ENCODE data around the gene FSTL1.
A peak's percentile ranks its signal among the peaks of the same experiment; 100 is the strongest.

The FSTL1 gene

DNA sequence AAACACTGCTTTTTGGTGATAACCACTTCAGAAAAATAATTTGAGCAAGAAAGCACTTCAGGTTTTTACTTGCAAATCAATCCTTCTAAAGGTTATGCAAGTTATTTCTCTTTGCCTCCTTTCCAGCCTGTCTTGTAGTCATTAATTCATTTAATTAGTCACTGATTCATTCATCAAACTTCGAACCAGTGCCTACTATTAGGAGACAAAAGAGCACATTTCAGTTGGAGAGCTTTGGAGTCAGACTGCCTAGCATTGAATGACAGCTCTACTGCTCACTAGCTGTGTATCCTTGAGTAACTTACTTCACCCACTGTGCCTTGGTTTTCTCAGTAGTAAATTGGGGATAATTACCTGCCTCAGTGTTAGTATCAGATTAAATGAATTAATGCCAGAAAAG lies 86.7 kb downstream of the FSTL1 start:
- DNase-seq (ENCODE audit: low read depth in 3 of 3, low spot score in 1 of 3) = no peak

DNA sequence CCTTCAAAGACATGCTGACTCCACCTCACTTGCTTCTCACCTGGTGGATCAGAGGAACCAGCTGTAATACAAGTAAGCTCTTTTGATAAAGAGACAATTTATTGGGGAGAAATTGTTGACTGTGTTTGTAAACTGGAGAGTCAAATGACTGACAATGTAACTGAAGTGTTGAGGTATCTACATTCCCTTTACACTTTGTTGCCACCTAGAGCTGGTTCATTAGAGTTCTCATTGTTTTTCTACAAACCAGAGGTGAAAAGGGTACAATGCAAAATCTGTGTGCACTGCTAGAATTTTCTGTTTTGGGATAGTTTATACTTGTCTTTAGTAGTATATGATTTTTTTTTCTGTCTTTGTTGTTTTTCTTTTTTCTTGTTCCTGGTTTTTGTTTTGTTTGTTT lies 93.0 kb downstream of the FSTL1 start:
- DNase-seq (ENCODE audit: low read depth in 3 of 3, low spot score in 1 of 3) = no peak

DNA sequence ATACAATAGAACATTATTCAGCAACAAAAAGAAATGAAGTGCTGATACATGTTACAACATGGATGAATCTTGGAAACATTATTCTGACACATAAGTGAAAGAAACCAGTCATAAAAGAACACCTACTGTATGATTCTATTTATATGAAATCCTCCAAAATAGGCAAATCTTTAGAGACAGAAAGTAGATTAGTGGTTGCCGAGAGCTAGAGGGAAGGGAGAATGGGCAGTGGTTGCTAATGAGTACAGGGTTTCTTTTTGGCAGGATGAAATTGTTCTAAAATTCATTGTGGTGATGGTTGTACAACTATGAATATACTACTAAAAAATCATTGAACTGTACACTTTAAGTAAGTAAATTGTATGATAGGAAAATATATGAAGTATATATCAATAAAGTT lies 95.3 kb downstream of the FSTL1 start:
- DNase-seq (ENCODE audit: low read depth in 3 of 3, low spot score in 1 of 3) = no peak

DNA sequence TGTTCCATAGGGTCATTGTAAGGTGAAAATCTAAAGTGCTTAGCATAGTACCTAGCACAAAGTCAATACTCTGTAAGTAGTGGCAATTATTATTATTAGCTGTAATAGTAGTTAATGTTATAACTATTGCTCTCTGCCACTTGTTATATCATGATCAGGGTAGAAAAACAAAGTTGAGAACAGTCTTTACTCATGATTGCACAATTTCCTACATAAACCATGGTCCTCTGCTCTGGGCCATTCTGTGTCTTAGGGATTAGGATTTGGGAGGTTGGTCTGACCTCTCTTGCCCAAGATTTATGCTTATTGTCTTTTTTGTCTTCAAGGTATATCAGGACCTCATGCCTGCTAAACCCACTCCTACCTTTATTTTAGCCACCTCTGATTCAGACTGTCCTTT lies 97.3 kb downstream of the FSTL1 start:
- no peak for DNase-seq (ENCODE audit: low read depth in 3 of 3, low spot score in 1 of 3)

DNA sequence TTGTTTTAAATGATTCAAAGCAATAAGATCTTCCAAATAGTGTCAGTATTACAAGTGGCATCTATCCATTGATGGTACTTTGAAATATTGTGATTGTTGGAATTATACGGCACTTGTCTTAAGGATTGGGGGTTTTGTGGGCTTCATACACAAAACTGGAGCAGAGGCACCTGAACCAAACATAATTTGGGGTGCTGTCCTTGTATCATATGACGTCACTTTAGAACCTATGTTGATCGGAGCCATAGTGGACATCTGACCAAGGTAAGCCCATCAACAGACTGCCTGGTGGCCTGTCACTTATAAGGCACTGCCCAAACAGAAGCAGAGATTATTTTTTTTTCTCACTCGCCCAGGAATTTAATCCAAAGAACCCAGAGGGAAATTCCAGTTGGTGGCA lies 98.8 kb downstream of the FSTL1 start:
- DNase-seq (ENCODE audit: low read depth in 3 of 3, low spot score in 1 of 3) = no peak

DNA sequence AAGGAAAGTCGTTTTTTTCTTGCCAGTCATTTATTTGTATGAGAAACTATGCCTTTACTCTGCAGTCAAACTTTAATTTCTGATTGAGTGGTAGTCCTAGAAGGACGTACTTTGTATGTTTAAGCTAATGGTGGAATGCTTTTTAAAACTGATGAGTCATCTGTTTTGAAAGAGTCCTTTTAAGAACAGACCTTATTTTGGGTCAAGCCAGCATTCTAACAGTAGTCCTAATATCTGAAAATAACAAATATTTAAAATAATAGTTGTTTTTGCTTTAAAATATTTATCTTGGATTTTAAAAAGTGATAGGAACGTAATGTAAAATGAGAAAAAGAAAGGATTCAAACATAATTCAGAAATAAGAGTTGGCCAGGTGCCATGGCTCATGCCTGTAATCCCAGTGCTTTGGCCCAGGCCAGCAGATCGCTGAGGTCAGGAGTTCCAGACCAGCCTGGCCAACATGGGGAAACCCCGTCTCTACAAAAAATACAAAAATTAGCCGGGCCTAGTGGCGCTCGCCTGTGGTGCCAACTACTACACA lies 100.3 kb downstream of the FSTL1 start:
- no peak for DNase-seq (ENCODE audit: low read depth in 3 of 3, low spot score in 1 of 3)

DNA sequence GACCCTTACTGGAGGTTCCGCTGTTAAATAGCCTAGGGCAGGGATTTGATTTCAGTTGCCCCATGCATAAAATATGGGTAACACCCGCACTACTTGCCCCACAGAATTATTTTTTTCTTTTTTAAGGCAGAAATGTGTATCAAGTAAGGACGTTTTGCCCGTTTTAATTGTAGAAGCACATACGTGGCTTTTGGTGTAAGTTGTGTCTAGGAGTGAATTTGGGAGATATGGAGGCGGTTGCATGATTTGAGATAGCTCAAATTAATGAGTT lies 101.0 kb downstream of the FSTL1 start:
- no peak for DNase-seq (ENCODE audit: low read depth in 3 of 3, low spot score in 1 of 3)

DNA sequence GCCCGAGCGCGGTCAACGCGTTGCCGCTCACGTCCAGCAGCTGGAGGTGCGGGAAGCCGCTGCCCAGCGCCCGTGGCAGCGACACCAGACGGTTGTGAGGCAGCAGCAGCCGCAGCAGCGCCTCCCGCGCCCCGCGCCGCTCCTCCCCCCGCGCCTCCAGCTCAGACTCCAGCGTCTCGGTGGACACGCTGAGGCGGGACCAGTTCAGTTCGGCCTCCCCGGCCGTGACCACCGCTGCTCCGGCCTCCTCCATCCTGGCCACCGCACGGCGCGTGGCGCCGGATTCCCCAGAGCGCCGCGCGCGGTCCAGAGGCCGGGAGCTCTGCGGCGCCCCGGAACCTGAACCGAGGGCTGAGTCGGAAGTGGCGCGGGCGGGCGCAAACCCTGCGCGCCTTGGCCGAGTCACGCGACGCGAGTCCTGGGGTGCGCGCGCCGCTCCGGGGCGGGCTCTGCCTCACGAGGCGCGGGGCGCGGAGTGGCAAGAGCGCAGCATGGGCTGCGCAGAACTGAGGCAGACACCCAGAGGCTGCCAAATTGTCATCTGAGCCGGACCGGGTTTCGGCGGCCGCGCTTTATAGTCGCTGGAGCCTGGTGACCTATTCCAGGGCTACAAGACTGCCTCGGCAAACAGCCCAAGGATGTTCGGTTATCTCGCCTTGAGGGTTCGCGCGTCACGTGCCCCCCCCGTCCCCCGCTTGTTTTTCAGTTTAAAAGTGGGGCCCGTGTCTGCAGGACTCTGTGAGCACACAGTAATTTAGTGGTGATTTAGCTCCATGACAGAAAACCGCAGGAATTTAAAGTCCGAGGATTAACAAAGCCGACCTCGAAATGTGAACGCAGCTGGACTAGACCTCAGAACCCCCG lies 101.6 kb downstream of the FSTL1 start, which contains the start of gene LRRC58:
Gene LRRC58 (minus strand): TSS at position 364 of the 864 bp plus-strand sequence. CDS start 111 bp downstream, at position 253.
- DNase-seq (ENCODE audit: low read depth in 3 of 3, low spot score in 1 of 3) = peak; percentile 62 to 78 (median 74)

DNA sequence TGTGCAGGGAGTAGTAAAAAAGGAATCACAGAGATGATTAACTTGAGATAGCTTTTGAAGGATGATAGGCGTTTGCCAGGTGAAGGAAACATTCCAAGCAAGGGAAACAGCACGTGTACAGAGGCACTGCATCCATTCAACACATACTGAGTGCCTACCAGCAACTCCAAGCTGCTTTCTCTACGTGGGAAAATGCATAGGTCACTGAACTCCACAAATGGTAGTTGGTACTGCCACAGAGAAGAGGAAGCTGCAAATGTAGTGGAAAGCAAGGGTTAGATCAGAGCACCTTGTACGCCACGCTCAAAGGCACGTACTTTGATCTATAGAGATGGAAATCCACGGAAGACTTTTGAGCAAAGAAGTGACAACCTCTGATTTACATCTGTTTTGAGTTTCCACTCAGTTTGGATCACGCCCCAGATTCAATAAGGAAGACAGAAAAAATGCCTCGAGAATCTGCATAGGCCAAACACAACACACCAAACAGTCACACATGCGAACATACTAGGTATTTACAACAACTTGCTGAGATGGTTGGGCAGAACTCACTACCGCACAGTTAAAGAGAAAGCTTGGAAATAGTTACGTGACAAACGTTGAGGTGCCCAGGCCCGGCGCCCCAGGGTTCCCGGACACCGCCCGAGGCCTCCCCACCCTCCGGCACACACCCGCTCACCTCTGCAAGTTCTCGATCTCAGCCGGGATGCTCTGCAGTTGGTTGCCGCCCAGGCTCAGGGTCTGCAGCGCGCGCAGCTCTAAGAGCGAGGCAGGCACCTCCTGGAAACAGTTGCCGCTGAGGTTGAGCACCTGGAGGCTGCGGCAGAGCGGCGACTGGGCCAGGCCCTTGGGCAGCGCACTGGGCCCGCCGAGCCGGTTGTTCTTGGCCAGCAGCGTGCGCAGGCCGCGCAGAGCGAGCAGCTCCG lies 102.5 kb downstream of the FSTL1 start:
- DNase-seq (ENCODE audit: low read depth in 3 of 3, low spot score in 1 of 3) = peak in 1 of 3 donors; percentile 27

DNA sequence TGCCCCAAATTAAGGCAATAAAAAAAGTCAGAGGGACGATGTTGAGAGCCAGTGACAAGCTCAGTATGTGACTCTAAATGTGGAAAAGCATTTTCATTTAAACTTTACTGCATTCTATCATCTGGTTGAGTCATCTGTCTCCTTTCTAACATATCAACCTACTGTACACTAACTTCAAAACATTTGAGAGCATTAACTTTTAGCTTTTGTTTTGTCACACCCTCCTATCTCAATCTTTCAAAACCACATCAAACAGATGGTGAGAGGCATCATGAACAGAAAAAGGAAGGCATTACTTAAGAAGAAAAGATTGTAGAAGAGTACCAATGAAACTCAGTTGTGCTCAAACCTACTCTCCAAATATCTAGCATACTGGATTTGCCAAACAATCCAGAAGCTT lies 106.4 kb downstream of the FSTL1 start:
- no peak for DNase-seq (ENCODE audit: low read depth in 3 of 3, low spot score in 1 of 3)

Data from stimulated activated CD4-positive, alpha-beta T cell treated with anti-CD3 and anti-CD28 coated beads, TNF-alpha, amount 100 ng/mL, for 1 hour (primary cell).